Ishikawa (cell line): ENCODE data around the gene ANKDD1A.

Source experiments
- CEBPB ChIP-seq: IDR thresholded peaks from 2 replicates; pipeline ENCODE4 v1.6.1; 2012
- CREB1 ChIP-seq: IDR thresholded peaks from 2 replicates; pipeline ENCODE4 v1.6.1; 2012; ENCODE audit warnings: low read depth
- EGR1 ChIP-seq: IDR thresholded peaks from 2 replicates; pipeline ENCODE4 v1.6.1; 2012
- EP300 ChIP-seq: IDR thresholded peaks from 2 replicates; pipeline ENCODE4 v1.6.1; 2012; ENCODE audit warnings: borderline replicate concordance
- FOXM1 ChIP-seq: IDR thresholded peaks from 2 replicates; pipeline ENCODE4 v1.6.1; 2012; ENCODE audit warnings: low read depth, borderline replicate concordance
- MAX ChIP-seq: IDR thresholded peaks from 2 replicates; pipeline ENCODE4 v1.6.1; 2012
- NFIC ChIP-seq: IDR thresholded peaks from 2 replicates; pipeline ENCODE4 v1.6.1; 2012
- RAD21 ChIP-seq: IDR thresholded peaks from 2 replicates; pipeline ENCODE4 v1.6.1; 2012; ENCODE audit warnings: low read depth
- REST ChIP-seq: IDR thresholded peaks from 2 replicates; pipeline ENCODE4 v1.6.1; 2012; ENCODE audit warnings: low read depth, mild to moderate bottlenecking
- TAF1 ChIP-seq: IDR thresholded peaks from 2 replicates; pipeline ENCODE4 v1.6.1; 2012; ENCODE audit warnings: low read depth, mild to moderate bottlenecking
- TCF12 ChIP-seq: IDR thresholded peaks from 2 replicates; pipeline ENCODE4 v1.6.1; 2012; ENCODE audit warnings: low read depth
- TEAD4 ChIP-seq: IDR thresholded peaks from 2 replicates; pipeline ENCODE4 v1.6.1; 2012
- USF1 ChIP-seq: IDR thresholded peaks from 2 replicates; pipeline ENCODE4 v1.6.1; 2012
- YY1 ChIP-seq: IDR thresholded peaks from 2 replicates; pipeline ENCODE4 v1.6.1; 2012; ENCODE audit warnings: low read depth
- ZBTB7A ChIP-seq: IDR thresholded peaks from 2 replicates; pipeline ENCODE4 v1.6.1; 2012; ENCODE audit warnings: low read depth

Gene ANKDD1A

DNA sequence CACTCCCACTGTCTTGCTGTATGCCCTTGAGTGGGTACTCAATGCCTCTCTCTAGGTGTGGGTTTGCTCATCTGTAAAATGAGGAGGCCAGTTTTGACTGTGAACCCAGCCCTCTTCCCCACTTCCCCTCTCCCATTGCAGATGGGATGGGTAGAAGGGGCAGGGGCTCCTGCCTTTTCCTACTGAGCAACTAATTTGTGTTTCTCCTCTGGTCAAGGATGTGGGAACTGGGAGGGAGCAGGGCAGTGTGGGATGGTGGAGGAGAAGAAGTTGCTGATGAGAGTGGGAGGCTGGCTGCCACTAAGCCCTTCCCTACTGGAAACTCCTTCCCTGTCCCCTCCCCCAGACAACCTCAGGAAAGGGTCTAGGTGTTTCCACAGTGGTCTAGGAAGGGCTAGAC lies 20.1 kb upstream of the ANKDD1A start:
- TF ChIP-seq TAF1 (no peak), CREB1 (no peak), ZBTB7A (no peak), NFIC (no peak), MAX (no peak), EGR1 (no peak), CEBPB (no peak), YY1 (no peak)

GRCh38 chr15:64892847-64893403 lies 18.8 kb upstream of the ANKDD1A start:
- TF ChIP-seq RAD21 (no peak), ZBTB7A (no peak), YY1 (no peak), TAF1 (no peak), EGR1 (no peak), FOXM1 (no peak), EP300 (no peak), MAX (no peak), NFIC (no peak), CREB1 (no peak)

GRCh38 chr15:64893481-64894394 lies 18.0 kb upstream of the ANKDD1A start:
- no peak for TF ChIP-seq TEAD4
- no peak for TF ChIP-seq MAX
- TF ChIP-seq EGR1: no peak

DNA sequence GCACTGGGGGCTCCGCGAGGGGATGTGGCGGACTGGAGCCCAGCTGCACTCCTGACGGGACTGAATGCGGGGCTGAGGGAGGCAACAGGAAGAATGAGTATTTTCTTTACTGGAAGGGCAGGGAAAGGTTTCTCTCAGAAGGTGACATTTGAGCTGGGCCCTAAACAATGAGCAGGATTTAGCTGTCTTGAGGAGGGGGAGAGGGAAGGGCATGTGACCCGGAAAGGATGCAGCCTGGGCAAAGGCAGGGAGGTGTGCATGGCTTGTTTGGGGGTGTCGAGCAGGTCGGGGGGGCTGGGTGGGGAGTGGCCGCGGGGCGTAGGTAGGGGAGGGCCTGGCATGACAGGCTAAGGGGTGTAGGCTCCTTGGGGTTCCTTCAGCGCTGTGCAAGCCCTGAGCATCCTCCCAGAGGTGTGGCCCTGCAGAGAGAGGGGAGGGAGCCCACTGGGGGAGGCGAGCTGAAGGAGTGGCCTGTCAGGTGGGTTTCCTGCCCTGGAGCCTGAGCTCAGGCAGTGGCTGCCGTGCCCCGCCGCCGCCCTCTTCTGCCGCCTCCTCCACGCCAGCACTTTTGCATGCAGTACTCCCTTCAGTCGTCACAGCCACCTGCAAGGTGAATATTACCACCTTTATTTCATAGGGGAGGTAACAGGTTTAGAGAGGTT lies 17.2 kb upstream of the ANKDD1A start:
- no peak for TF ChIP-seq RAD21
- TF ChIP-seq CEBPB: no peak
- TF ChIP-seq TEAD4: no peak
- TF ChIP-seq NFIC: no peak
- TF ChIP-seq REST: no peak
- no peak for TF ChIP-seq ZBTB7A
- no peak for TF ChIP-seq FOXM1
- no peak for TF ChIP-seq USF1
- no peak for TF ChIP-seq YY1
- TF ChIP-seq EGR1: no peak
- TF ChIP-seq EP300: no peak
- no peak for TF ChIP-seq CREB1

GRCh38 chr15:64895285-64896065 lies 16.2 kb upstream of the ANKDD1A start:
- TF ChIP-seq NFIC: no peak
- no peak for TF ChIP-seq CREB1
- no peak for TF ChIP-seq CEBPB
- TF ChIP-seq TEAD4: no peak
- TF ChIP-seq REST: no peak
- TF ChIP-seq EP300: no peak
- no peak for TF ChIP-seq TAF1
- TF ChIP-seq USF1: no peak
- TF ChIP-seq ZBTB7A: no peak
- TF ChIP-seq FOXM1: no peak
- TF ChIP-seq EGR1: no peak
- no peak for TF ChIP-seq TCF12
- no peak for TF ChIP-seq RAD21
- TF ChIP-seq YY1: no peak
- no peak for TF ChIP-seq MAX
